Measurements from ENCODE around the gene TMEM179.

Gene TMEM179

GRCh38 chr14:104574978-104575583 lies 29.5 kb downstream of the TMEM179 start:
- CTCF ChIA-PET = interaction anchor here (1.4 kb wide), 2 partner anchors 11 to 497 kb away, joined by 6 to 8 read pairs; no protein-coding TSS in a partner anchor
- H3K4me3 ChIP-seq (ENCODE audit: low read depth, low read length) = no peak overlapping the region
- DNase-seq (ENCODE audit: low read depth, low spot score) = no peak
- POLR2A ChIA-PET = no interaction called here
- TF ChIP-seq CTCF (IDR thresholded peaks at IDR 0.05; ENCODE audit: insufficient read depth, low read length, missing control alignments) = no peak

DNA sequence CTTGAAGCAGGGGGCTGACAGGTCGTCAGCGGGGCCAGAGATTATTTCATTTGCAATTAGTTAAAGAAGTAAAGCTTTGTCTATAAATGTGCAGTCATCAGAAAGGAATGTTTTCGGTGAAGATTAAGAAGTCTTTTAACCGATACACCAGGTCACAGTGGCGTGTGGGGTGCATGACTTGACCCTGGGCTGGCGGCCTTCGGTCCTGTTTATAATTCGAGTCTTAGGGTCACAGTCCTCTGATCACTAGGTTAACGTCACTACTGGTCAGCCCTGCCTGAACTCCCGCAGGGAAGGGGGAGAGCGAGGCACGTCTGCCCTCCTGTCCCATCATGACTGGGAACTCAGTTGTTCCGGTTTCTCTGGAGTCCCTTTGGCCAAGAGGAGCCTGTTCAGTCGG lies 30.0 kb downstream of the TMEM179 start:
- no peak for DNase-seq (ENCODE audit: low read depth, low spot score)
- TF ChIP-seq CTCF (IDR thresholded peaks at IDR 0.05; ENCODE audit: insufficient read depth, low read length, missing control alignments) = no peak
- H3K4me3 ChIP-seq (ENCODE audit: low read depth, low read length) = no peak overlapping the region
- POLR2A ChIA-PET = no interaction called here
- CTCF ChIA-PET = interaction anchor here (1.4 kb wide), 2 partner anchors 10 to 497 kb away, joined by 6 to 8 read pairs; no protein-coding TSS in a partner anchor

DNA sequence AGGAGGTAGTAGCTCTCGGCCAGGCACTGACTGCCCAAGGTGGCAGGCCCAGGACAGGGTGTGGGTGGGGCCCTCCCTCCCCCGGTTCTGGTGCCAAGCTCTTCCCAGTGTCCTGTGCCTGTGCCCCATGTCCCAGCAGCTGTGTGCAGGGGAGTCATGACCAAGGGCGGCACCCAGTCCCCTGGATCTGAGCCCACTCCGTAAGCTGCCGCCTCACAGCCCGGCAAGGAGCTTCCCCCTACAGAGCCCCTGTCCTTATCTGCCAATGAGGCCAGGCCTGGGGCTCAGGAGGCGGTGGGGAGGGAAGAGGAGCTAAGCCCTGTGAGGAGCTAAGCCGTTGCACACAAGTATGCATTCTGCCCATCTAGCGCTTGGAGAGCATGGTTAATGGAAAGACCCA lies 30.6 kb downstream of the TMEM179 start:
- ChIA-PET POLR2A (no interaction called here), CTCF (interaction anchor here (1.4 kb wide), 2 partner anchors 10 to 496 kb away, joined by 6 to 8 read pairs; no protein-coding TSS in a partner anchor)
- no peak overlapping the region for H3K4me3 ChIP-seq (ENCODE audit: low read depth, low read length)
- TF ChIP-seq CTCF (IDR thresholded peaks at IDR 0.05; ENCODE audit: insufficient read depth, low read length, missing control alignments) = no peak
- no peak for DNase-seq (ENCODE audit: low read depth, low spot score)

GRCh38 chr14:104572668-104573067 lies 31.9 kb downstream of the TMEM179 start:
- ChIA-PET POLR2A (no interaction called here), CTCF (no interaction called here)
- DNase-seq (ENCODE audit: low read depth, low spot score) = no peak
- TF ChIP-seq CTCF (IDR thresholded peaks at IDR 0.05; ENCODE audit: insufficient read depth, low read length, missing control alignments) = no peak
- no peak overlapping the region for H3K4me3 ChIP-seq (ENCODE audit: low read depth, low read length)

DNA sequence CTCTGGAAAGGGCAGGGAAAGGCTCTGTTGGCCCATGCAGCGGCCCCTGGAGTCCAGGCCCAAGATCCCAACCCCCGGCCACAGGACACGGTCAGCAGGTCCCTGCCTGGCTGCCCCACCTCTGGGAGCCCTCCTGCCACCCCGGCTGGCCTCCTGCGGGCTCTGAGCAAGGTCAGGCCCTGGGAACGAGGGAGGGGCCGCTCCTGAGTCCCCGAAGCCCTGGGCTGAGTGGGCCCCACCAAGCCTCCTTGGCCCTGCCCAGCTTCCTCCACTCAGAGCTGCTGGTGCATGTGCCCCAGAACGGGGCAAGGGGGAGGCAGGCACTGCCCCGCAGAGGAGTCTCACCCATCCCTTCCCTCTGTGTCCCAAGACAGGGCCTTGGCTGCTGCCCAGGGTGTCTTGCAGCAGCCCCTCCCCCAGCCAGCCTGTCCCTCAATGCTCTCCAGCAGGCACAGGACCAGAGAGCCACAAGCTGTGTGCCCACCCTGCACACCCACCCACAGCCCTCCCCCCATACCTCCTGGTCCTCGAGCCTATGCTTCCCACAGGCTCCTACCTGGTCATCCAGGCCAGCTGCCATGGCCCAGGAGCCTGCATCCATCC lies 32.4 kb downstream of the TMEM179 start:
- no peak for TF ChIP-seq CTCF (IDR thresholded peaks at IDR 0.05; ENCODE audit: insufficient read depth, low read length, missing control alignments)
- ChIA-PET CTCF (no interaction called here), POLR2A (no interaction called here)
- no peak overlapping the region for H3K4me3 ChIP-seq (ENCODE audit: low read depth, low read length)
- DNase-seq (ENCODE audit: low read depth, low spot score) = no peak

- H3K4me3 ChIP-seq (ENCODE audit: low read depth, low read length) = no peak overlapping the region
- ChIA-PET CTCF (no interaction called here), POLR2A (no interaction called here)
- no peak for DNase-seq (ENCODE audit: low read depth, low spot score)
- no peak for TF ChIP-seq CTCF (IDR thresholded peaks at IDR 0.05; ENCODE audit: insufficient read depth, low read length, missing control alignments)
These were observed 33.3 kb downstream of the TMEM179 start for GRCh38 chr14:104571246-104571645.

All from AG04449 (cell line).